Fibroblast of villous mesenchyme (primary cell): Measurements from ENCODE around the gene ZDHHC12. TPM values are rescaled to one million over a fixed set of nuclear protein-coding genes. Genes with fewer than 3 reads are reported as not detected.

Experiments used
- small RNA-seq: library from RNA; depleted of rRNA; stranded (forward); fragments of <200 nt; gene quantifications from one replicate; pipeline ENCODE3, GENCODE V24; 2012
- total RNA-seq: library from RNA; depleted of rRNA; stranded (reverse); fragments of >200 nt; gene quantifications from 2 replicates; pipeline ENCODE4 v1.2.3, GENCODE V29; 2012

Gene ZDHHC12
- total RNA-seq, 1 donor: 30.7 TPM

Small RNAs within 50 kb of the gene (small RNA-seq; reads per million reads assigned to genes)
- gene RF00017 (not detected), gene RN7SL560P (not detected)

Other genes with a start within 250 kb of the ZDHHC12 start
- gene GLE1, start 219.4 kb downstream of the ZDHHC12 start, total RNA-seq: 21.3 and 35.0 TPM in 2 replicates
- 477 and 501 TPM in 2 replicates for gene SPTAN1, start 171.5 kb downstream of the ZDHHC12 start, total RNA-seq
- 52.2 and 59.9 TPM in 2 replicates for gene DYNC2I2, start 67.3 kb downstream of the ZDHHC12 start, total RNA-seq
- gene SET, start 34.9 kb downstream of the ZDHHC12 start, total RNA-seq: 378 and 491 TPM in 2 replicates
- 2.6 and 3.5 TPM in 2 replicates for gene PKN3, start 21.6 kb downstream of the ZDHHC12 start, total RNA-seq
- gene ZER1, start 47.8 kb upstream of the ZDHHC12 start, total RNA-seq: 17.3 and 22.9 TPM in 2 replicates
- gene TBC1D13, start 63.1 kb upstream of the ZDHHC12 start, total RNA-seq: 10.4 and 12.9 TPM in 2 replicates
- 17.3 and 26.4 TPM in 2 replicates for gene ENDOG, start 94.4 kb upstream of the ZDHHC12 start, total RNA-seq
- 11.7 and 12.6 TPM in 2 replicates for gene SPOUT1, start 105.7 kb upstream of the ZDHHC12 start, total RNA-seq
- 6.8 and 11.2 TPM in 2 replicates for gene KYAT1, start 157.8 kb upstream of the ZDHHC12 start, total RNA-seq
- gene LRRC8A, start 158.0 kb upstream of the ZDHHC12 start, total RNA-seq: 53.5 and 62.2 TPM in 2 replicates
- 9.9 and 11.9 TPM in 2 replicates for gene PHYHD1, start 196.9 kb upstream of the ZDHHC12 start, total RNA-seq
- gene DOLK, start 223.5 kb upstream of the ZDHHC12 start, total RNA-seq: 24.8 and 31.5 TPM in 2 replicates
- gene NUP188, start 223.6 kb upstream of the ZDHHC12 start, total RNA-seq: 48.0 and 59.2 TPM in 2 replicates